BJ (cell line): ENCODE data around the gene ATRN. TPM values are rescaled to one million over a fixed set of nuclear protein-coding genes. Genes with fewer than 3 reads are reported as not detected.

Experiments used
- CTCF ChIA-PET: fragments of 350-600 bp; formaldehyde crosslinking; extraction: SDS; loops from one replicate; lab custom pipeline; 2021; ENCODE audit warnings: antibody characterized with exemption, inconsistent platforms; lab: Yijun Ruan, JAX
- POLR2A ChIA-PET: fragments of 300-600 bp; sonication (Branson Sonifier 250); formaldehyde crosslinking; extraction: SDS; loops from one replicate; lab custom pipeline; 2021; ENCODE audit warnings: antibody characterized with exemption; lab: Charles Lee
- DNase-seq: peaks from one replicate; pipeline ENCODE4 v3.0.0-alpha.2; 2011; ENCODE audit warnings: low read depth
- H3K27me3 ChIP-seq: 2 replicates; pipeline ENCODE4 v1.6.0; 2011; ENCODE audit warnings: low read length; ENCODE audit not compliant: control insufficient read depth, insufficient read depth
- H3K36me3 ChIP-seq: 2 replicates; pipeline ENCODE4 v1.5.1; 2011; ENCODE audit warnings: low read length; ENCODE audit not compliant: control insufficient read depth, insufficient read depth
- H3K4me3 ChIP-seq: 2 replicates; pipeline ENCODE4 v1.5.1; 2011; ENCODE audit warnings: low read depth, mild to moderate bottlenecking, control low read depth, low read length
- CTCF ChIP-seq: IDR thresholded peaks from 2 replicates; pipeline ENCODE4 v1.5.1; 2011; ENCODE audit warnings: low read depth, mild to moderate bottlenecking, control low read depth, inconsistent platforms, low read length, moderate library complexity; ENCODE audit not compliant: insufficient read depth
- polyA plus RNA-seq: library from polyadenylated mRNA; depleted of rRNA; stranded (reverse); fragments of >200 nt; gene quantifications from 2 replicates; pipeline ENCODE4 v1.2.3, GENCODE V29; 2011

The ATRN gene
- polyA plus RNA-seq, 1 experiment, result 55.7 TPM

- CTCF ChIA-PET, result interaction anchor here (2.7 kb wide), 1 partner anchor 15 kb away, joined by 9 read pairs; no protein-coding TSS in a partner anchor
Measured at GRCh38 chr20:3648951-3649350, 178.1 kb downstream of the ATRN start.

GRCh38 chr20:3651204-3651962 lies 180.6 kb downstream of the ATRN start:
- CTCF ChIA-PET, result interaction anchor here (0.5 to 1.0 kb wide), 3 partner anchors 14 to 648 kb away, joined by 3 read pairs; no protein-coding TSS in a partner anchor
- POLR2A ChIA-PET, result no interaction called here
- no peak for DNase-seq

More at GRCh38 chr20:3648951-3649350, 178.1 kb downstream of the ATRN start:
- peaks cover 7% of the 10 kb centered on the region for H3K36me3 ChIP-seq
- no peaks in the 10 kb centered on the region for H3K27me3 ChIP-seq
- no peak for DNase-seq
- H3K4me3 ChIP-seq, result no peak overlapping the region
- TF ChIP-seq CTCF, result no peak
- POLR2A ChIA-PET, result no interaction called here

GRCh38 chr20:3652221-3652620 lies 181.4 kb downstream of the ATRN start:
- Histone ChIP-seq H3K27me3 (0 out of 2 replicates have a peak, but pooled peaks cover under 1% of the 10 kb centered on the region), H3K36me3 (peaks cover 4% of the 10 kb centered on the region), H3K4me3 (no peak overlapping the region)
- ChIA-PET POLR2A (no interaction called here), CTCF (interaction anchor here (0.5 to 1.0 kb wide), 3 partner anchors 58 to 647 kb away, joined by 3 read pairs; no protein-coding TSS in a partner anchor)
- DNase-seq, result no peak
- TF ChIP-seq CTCF, result no peak

More at GRCh38 chr20:3651204-3651962, 180.6 kb downstream of the ATRN start:
- Histone ChIP-seq H3K36me3 (peaks cover 4% of the 10 kb centered on the region), H3K4me3 (no peak overlapping the region), H3K27me3 (no peaks in the 10 kb centered on the region)
- TF ChIP-seq CTCF, result no peak

- H3K36me3 ChIP-seq, result peaks cover 2% of the 10 kb centered on the region; the same call in 1 of the 2 replicates
- no peak for DNase-seq
- ChIA-PET CTCF (interaction anchor here (0.8 kb wide), 1 partner anchor 57 kb away, joined by 3 read pairs; no protein-coding TSS in a partner anchor), POLR2A (no interaction called here)
- TF ChIP-seq CTCF, result no peak
- H3K4me3 ChIP-seq, result no peak overlapping the region
- H3K27me3 ChIP-seq, result peaks cover 5% of the 10 kb centered on the region; the same call in 1 of the 2 replicates
Measured at GRCh38 chr20:3652676-3653596, 182.1 kb downstream of the ATRN start.

GRCh38 chr20:3653921-3654320 lies 183.1 kb downstream of the ATRN start:
- ChIA-PET CTCF (interaction anchor here (1.0 kb wide), 1 partner anchor 18 kb away, joined by 3 read pairs; no protein-coding TSS in a partner anchor), POLR2A (no interaction called here)
- peaks cover 11% of the 10 kb centered on the region for H3K27me3 ChIP-seq
- DNase-seq, result no peak
- no peaks in the 10 kb centered on the region; the same call in 1 of the 2 replicates for H3K36me3 ChIP-seq
- no peak for TF ChIP-seq CTCF
- no peak overlapping the region for H3K4me3 ChIP-seq
